ENCODE measurements around the gene BCKDHA.
A peak's percentile ranks its signal among the peaks of the same experiment; 100 is the strongest.
"Not testable (repeated sequence)": the region's sequence is repeated elsewhere in the genome, so short reads cannot be mapped to it uniquely, and the experiment has no call there.

Gene BCKDHA

DNA sequence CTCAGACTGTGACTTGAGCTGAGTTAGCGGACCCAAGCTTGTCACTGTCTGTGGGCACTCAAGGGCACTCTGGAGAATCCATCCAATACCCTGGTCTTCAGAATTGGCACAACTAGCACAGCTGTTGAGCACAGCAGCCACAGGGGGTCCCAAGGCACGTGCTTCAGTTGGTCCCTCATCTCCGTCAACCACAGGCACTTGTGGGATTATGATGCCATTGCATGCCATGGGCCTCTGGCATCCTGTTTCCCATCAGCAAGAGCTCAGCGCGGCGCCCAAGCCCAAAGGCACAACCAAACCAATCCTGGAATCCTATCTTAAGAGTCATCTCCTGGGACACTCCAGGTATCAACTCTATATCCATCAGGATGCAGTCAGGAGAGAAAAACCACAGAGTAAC, 33.3 kb downstream of the BCKDHA start:
- DNase-seq (ENCODE audit: low read depth): no peak

DNA sequence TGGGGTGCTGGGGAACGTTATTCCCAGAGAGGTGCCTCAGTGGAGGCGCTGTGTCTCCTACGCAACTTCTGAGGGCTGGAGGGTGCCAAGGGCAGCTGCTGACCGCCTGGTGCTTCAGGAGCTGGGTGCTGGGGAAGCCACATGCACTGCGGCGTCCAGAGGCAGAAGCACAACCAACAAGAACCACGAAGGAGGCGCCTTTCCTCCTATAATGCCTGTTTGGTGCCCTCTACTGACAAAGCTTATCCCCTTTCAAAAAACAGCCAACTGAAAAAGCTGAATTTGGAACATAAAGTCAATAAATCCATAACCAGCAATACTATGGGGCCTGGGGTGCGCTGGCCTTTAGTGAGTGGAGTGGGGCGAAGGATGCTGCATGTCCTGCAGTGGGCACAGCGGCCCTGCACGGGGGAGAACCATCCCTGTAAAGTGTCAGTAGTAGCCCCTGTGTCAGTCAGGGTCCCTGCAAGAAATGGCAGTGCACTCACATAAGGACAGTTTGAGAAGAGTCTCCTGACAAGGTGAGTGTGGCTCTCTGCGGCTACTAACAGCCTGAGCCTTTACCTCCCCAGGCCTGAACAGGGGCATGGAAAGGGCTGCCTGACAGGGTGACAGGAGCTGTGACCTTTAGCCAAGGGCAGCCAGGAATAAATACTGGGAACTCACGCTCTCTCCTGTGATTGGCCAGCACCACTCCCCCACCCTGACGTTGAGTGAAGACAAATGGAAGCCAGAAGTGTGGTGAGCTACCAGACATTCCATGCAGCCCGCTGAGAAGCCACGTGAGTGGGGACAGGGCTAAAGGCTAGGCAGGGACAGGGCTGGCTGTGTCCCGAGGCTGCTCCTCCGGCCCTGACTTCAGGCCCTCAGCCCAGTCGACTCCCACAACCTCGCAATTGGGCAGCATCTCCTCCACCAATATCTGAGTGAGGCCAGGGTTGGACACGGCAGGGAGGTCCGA, 34.1 kb downstream of the BCKDHA start:
- Histone ChIP-seq H3K27me3 (replicated peaks; ENCODE audit: control insufficient read depth, insufficient read depth, low read length) (no peaks in the 10 kb centered on the region), H3K9ac (ENCODE audit: low read length) (no peak overlapping the region), H3K4me3 (ENCODE audit: low read length) (no peak overlapping the region), H3K36me3 (ENCODE audit: control insufficient read depth, insufficient read depth, low read length, severe bottlenecking) (peaks cover 24% of the 10 kb centered on the region), H3K4me1 (ENCODE audit: control insufficient read depth, insufficient read depth, low read length) (peaks cover 11% of the 10 kb centered on the region), H3K9me3 (ENCODE audit: control insufficient read depth, low read length) (no peaks in the 10 kb centered on the region)
- peak; percentile 34 for DNase-seq (ENCODE audit: low read depth)

More for the DNA sequence above, 33.3 kb downstream of the BCKDHA start:
- no peak overlapping the region for H3K4me3 ChIP-seq (ENCODE audit: low read length)
- H3K36me3 ChIP-seq (ENCODE audit: control insufficient read depth, insufficient read depth, low read length, severe bottlenecking): peaks cover 24% of the 10 kb centered on the region
- no peak overlapping the region for H3K9ac ChIP-seq (ENCODE audit: low read length)
- no peaks in the 10 kb centered on the region for H3K27me3 ChIP-seq (replicated peaks; ENCODE audit: control insufficient read depth, insufficient read depth, low read length)
- H3K9me3 ChIP-seq (ENCODE audit: control insufficient read depth, low read length): no peaks in the 10 kb centered on the region
- peaks cover 17% of the 10 kb centered on the region for H3K4me1 ChIP-seq (ENCODE audit: control insufficient read depth, insufficient read depth, low read length)

DNA sequence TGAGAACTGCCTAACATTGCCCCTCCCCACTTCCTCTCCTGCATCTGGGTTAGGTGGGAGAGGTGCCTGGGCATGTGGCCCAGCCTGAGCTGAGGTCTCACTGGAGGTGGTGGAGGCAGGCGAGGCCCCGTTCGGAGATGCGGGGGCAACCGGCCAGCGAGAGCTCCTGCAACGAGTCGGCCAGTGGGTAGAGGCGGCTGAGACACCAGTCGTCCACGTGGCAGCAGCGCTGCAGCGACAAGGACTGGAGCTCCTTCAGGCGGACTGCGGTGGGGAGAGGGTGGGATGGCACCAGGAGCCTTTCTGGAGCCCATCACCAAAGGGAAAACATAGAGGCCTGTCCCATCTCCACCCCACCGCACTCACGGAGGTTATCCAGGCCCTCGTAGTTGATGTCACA, 35.6 kb downstream of the BCKDHA start:
- H3K36me3 ChIP-seq (ENCODE audit: control insufficient read depth, insufficient read depth, low read length, severe bottlenecking): peaks cover 24% of the 10 kb centered on the region

DNA sequence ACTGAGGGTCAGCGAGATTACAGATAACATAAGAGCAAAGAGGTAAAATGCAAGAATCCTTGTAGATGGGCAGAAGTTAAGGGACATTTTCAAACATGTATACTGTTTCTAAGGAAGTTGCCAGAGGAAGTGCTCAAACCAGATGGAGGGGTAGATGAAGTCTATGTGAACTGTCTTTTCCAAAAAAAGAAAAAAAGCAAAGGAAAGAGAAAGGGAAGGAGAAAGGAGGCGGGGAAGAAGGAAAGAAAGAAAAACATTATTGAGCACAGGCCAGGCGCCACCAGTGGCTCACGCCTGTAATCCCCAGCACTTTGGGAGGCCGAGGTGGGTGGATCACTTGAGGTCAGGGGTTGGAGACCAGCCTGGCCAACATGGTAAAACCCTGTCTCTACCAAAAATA, 36.8 kb downstream of the BCKDHA start:
- no peaks in the 10 kb centered on the region for H3K27me3 ChIP-seq (replicated peaks; ENCODE audit: control insufficient read depth, insufficient read depth, low read length)
- DNase-seq (ENCODE audit: low read depth): no peak
- H3K4me1 ChIP-seq (ENCODE audit: control insufficient read depth, insufficient read depth, low read length): peaks cover 5% of the 10 kb centered on the region
- peaks cover 24% of the 10 kb centered on the region for H3K36me3 ChIP-seq (ENCODE audit: control insufficient read depth, insufficient read depth, low read length, severe bottlenecking)
- H3K4me3 ChIP-seq (ENCODE audit: low read length): no peak overlapping the region
- no peak overlapping the region for H3K9ac ChIP-seq (ENCODE audit: low read length)
- no peaks in the 10 kb centered on the region for H3K9me3 ChIP-seq (ENCODE audit: control insufficient read depth, low read length)

More for the DNA sequence above, 35.6 kb downstream of the BCKDHA start:
- H3K9me3 ChIP-seq (ENCODE audit: control insufficient read depth, low read length): no peaks in the 10 kb centered on the region
- no peak overlapping the region for H3K4me3 ChIP-seq (ENCODE audit: low read length)
- DNase-seq (ENCODE audit: low read depth): no peak
- peaks cover under 1% of the 10 kb centered on the region for H3K4me1 ChIP-seq (ENCODE audit: control insufficient read depth, insufficient read depth, low read length)
- H3K9ac ChIP-seq (ENCODE audit: low read length): no peak overlapping the region
- no peaks in the 10 kb centered on the region for H3K27me3 ChIP-seq (replicated peaks; ENCODE audit: control insufficient read depth, insufficient read depth, low read length)

DNA sequence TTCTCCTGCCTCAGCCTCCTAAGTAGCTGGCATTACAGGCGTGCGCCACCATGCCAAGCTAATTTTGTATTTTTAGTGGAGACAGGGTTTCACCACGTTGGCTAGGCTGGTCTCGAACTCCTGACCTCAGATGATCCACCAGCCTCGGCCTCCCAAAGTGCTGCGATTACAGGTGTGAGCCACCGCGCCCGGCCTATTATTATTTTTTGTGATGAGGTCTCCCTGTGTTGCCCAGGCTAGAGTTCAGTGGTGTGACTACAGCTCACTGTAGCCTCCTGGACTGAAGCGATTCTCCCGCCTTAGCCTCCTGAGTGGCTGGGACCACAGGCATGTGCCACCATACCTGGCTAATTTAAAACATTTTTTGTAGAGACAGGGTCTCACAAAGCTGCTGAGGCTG, 37.8 kb downstream of the BCKDHA start:
- H3K27me3 ChIP-seq (replicated peaks; ENCODE audit: control insufficient read depth, insufficient read depth, low read length); H3K4me1 ChIP-seq (ENCODE audit: control insufficient read depth, insufficient read depth, low read length); H3K9me3 ChIP-seq (ENCODE audit: control insufficient read depth, low read length); H3K4me3 ChIP-seq (ENCODE audit: low read length); DNase-seq (ENCODE audit: low read depth); H3K9ac ChIP-seq (ENCODE audit: low read length): not testable (repeated sequence)
- H3K36me3 ChIP-seq (ENCODE audit: control insufficient read depth, insufficient read depth, low read length, severe bottlenecking): peaks cover 24% of the 10 kb centered on the region

DNA sequence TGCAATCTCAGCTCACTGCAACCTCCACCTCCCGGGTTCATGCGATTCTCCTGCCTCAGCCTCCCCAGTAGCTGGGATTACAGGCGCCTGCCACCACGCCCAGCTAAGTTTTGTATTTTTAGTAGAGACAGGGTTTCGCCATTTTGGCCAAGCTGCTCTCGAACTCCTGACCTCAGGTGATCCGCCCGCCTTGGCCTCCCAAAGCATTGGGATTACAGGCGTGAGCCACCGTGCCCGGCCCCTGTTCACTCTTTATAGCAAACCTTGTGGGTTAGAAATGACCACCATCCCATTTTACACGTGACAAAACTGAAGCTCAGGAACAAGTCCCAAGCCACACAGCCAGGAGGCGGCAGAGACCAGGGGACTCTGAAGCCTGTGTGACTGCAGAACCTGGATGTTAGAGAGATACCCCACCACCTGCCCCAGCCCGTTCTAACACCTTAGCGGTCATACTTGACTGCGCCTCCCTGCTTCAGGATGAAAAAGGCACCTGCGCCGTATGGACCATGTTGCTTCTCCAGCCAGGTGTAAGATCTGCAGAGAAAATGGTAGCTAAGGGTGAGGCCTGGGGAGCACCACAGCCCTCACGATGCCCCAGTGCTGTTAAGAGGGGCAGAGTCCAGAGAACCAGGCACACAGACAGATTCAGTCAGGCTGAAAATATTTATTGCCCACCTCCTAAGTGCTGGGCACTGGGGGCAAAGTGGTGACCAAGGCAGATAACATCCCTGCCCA, 38.5 kb downstream of the BCKDHA start:
- Histone ChIP-seq H3K4me3 (ENCODE audit: low read length) (no peak overlapping the region), H3K9me3 (ENCODE audit: control insufficient read depth, low read length) (no peaks in the 10 kb centered on the region)
- no peak for DNase-seq (ENCODE audit: low read depth)

DNA sequence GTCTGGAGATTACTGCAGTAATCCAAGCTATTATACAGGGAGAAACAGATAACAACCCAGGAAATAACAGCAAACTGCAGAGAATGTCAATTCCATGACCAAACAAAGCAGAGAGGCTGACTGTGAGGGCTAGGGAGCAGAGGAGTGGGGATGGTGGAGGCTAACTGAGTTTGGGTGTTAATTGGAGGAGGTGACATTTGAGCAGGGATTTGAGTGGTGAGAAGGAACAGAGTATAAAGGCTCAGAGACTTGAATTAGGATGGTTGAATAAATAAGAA, 39.0 kb downstream of the BCKDHA start:
- H3K4me1 ChIP-seq (ENCODE audit: control insufficient read depth, insufficient read depth, low read length): peaks cover 9% of the 10 kb centered on the region
- H3K4me3 ChIP-seq (ENCODE audit: low read length): no peak overlapping the region
- no peaks in the 10 kb centered on the region for H3K9me3 ChIP-seq (ENCODE audit: control insufficient read depth, low read length)
- no peak for DNase-seq (ENCODE audit: low read depth)
- no peaks in the 10 kb centered on the region for H3K27me3 ChIP-seq (replicated peaks; ENCODE audit: control insufficient read depth, insufficient read depth, low read length)
- H3K36me3 ChIP-seq (ENCODE audit: control insufficient read depth, insufficient read depth, low read length, severe bottlenecking): peaks cover 18% of the 10 kb centered on the region
- H3K9ac ChIP-seq (ENCODE audit: low read length): no peak overlapping the region

More for the DNA sequence above, 38.5 kb downstream of the BCKDHA start:
- Histone ChIP-seq H3K4me1 (ENCODE audit: control insufficient read depth, insufficient read depth, low read length) (peaks cover 9% of the 10 kb centered on the region), H3K27me3 (replicated peaks; ENCODE audit: control insufficient read depth, insufficient read depth, low read length) (no peaks in the 10 kb centered on the region), H3K9ac (ENCODE audit: low read length) (no peak overlapping the region), H3K36me3 (ENCODE audit: control insufficient read depth, insufficient read depth, low read length, severe bottlenecking) (peaks cover 23% of the 10 kb centered on the region)

DNA sequence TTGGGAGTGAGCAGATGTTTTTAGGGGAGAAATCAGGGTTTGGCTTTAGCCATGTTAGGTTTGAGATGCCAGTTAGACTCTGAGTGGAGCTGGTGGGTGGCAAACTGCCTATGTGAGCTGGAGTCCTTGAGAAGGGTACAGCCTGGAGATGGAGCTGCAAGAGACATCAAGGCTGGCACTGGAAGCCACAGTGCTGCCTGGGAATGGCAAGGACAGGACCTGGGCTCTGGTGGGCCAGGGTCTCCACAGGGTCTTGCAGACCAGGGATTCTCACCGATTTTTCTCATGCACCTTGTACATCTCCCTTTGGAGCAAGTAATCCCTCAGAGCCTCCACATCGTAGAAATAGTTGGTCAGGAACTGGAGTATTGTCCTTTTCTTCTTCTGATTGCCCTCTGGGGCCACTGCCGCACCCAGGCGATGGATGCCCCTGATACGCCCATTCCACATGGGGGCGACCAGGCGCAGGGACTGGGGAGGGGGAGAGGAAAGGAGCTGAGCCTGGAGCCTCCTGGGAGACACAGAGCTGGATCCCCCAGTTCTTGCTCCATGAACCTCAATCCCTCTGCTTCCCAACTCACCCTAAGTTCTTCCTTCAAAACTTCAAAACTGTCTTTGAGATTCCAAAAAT, 40.4 kb downstream of the BCKDHA start:
- Histone ChIP-seq H3K4me1 (ENCODE audit: control insufficient read depth, insufficient read depth, low read length) (peaks cover 9% of the 10 kb centered on the region), H3K9me3 (ENCODE audit: control insufficient read depth, low read length) (no peaks in the 10 kb centered on the region), H3K9ac (ENCODE audit: low read length) (no peak overlapping the region), H3K4me3 (ENCODE audit: low read length) (no peak overlapping the region), H3K27me3 (replicated peaks; ENCODE audit: control insufficient read depth, insufficient read depth, low read length) (peaks cover 3% of the 10 kb centered on the region), H3K36me3 (ENCODE audit: control insufficient read depth, insufficient read depth, low read length, severe bottlenecking) (peaks cover 4% of the 10 kb centered on the region)
- no peak for DNase-seq (ENCODE audit: low read depth)

DNA sequence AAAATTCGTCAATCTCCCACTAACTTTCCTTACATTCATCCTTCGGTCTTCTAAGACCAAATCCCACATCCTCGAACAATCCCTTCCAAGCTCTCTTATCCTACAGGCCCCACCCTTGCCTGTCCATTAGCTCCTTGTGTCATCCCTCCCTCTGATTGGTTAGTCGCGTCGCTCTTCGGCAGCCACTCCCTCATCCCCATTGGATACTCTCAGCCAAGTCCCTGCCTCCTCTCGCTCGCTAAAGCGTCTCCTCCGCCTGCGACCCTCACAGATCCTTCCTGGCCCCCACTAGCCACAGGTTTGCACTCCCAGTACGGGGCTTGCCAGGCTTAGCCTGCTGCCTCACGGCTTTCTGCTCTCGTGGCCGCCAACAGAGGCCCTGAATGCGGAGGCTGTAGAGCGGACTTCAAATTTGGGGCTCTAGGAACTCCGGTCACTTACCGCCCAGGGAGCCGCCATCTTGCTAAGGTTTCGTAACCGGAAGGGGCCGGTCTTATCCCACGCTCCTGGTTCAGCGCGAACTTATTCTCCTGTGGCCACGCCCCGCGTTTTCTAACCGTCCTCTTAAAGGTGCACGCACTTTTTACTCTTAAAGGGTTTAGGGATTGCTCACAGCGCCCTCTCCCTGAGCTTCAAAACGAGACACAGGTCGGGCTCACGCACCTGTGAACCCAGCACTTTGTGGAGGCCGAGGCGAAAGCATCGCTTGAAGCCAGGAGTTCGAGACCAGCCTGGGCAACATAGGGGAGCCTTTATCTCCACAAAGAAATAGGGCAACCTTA, 42.0 kb downstream of the BCKDHA start, which contains the start of gene DMAC2:
Gene DMAC2 (minus strand): TSS at position 472 of the 782 bp plus-strand sequence. CDS start 13 bp downstream, at position 459.
- Histone ChIP-seq H3K9me3 (ENCODE audit: control insufficient read depth, low read length) (no peaks in the 10 kb centered on the region), H3K4me1 (ENCODE audit: control insufficient read depth, insufficient read depth, low read length) (peaks cover 9% of the 10 kb centered on the region), H3K9ac (ENCODE audit: low read length) (peak within 1 kb of the TSS; percentile 91), H3K36me3 (ENCODE audit: control insufficient read depth, insufficient read depth, low read length, severe bottlenecking) (no peaks in the 10 kb centered on the region), H3K4me3 (ENCODE audit: low read length) (peak within 1 kb of the TSS; percentile 96), H3K27me3 (replicated peaks; ENCODE audit: control insufficient read depth, insufficient read depth, low read length) (peaks cover 16% of the 10 kb centered on the region)
- DNase-seq (ENCODE audit: low read depth): peak; percentile 100

DNA sequence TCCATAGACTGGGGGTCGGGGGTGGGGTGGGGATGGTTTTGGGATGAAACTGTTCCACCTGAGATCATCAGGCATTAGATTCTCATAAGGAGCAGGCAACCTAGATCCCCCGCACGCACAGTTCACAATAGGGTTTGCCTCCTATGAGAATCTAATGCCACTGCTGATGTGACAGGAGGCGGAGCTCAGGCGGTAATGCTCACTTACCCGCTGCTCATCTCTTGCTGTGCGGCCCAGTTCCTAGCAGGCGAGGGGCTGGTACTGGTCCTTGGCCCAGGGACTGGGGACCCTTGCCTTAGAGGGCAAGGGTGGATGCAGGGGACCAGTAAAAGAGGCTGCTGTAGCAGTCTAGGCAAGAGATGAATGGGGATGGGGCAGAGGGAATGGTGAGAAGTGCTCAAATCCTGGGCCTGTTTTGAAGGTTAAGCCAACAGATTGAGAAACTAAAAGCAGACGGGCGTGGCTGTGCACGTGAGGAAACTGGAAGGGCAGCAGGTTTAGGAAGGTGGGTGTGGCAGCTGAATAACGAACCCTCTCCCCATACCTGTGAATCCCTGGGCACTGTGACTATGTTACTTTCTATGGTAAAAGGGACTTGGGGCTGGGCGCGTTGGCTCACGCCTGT, 43.8 kb downstream of the BCKDHA start:
- H3K27me3 ChIP-seq (replicated peaks; ENCODE audit: control insufficient read depth, insufficient read depth, low read length): peaks cover 22% of the 10 kb centered on the region

More for the DNA sequence above, 43.8 kb downstream of the BCKDHA start:
- Histone ChIP-seq H3K4me1 (ENCODE audit: control insufficient read depth, insufficient read depth, low read length) (peaks cover 9% of the 10 kb centered on the region), H3K9me3 (ENCODE audit: control insufficient read depth, low read length) (no peaks in the 10 kb centered on the region), H3K9ac (ENCODE audit: low read length) (no peak overlapping the region), H3K36me3 (ENCODE audit: control insufficient read depth, insufficient read depth, low read length, severe bottlenecking) (no peaks in the 10 kb centered on the region), H3K4me3 (ENCODE audit: low read length) (no peak overlapping the region)
- no peak for DNase-seq (ENCODE audit: low read depth)
